Amniotic epithelial cell (primary cell): ENCODE measurements around the gene RHNO1.
"Not testable (repeated sequence)": the region's sequence is repeated elsewhere in the genome, so short reads cannot be mapped to it uniquely, and the experiment has no call there.

Experiments
- DNase-seq: peaks from one replicate; pipeline ENCODE4 v3.0.0-alpha.2; 2010; ENCODE audit warnings: low read depth

RHNO1 gene

DNA sequence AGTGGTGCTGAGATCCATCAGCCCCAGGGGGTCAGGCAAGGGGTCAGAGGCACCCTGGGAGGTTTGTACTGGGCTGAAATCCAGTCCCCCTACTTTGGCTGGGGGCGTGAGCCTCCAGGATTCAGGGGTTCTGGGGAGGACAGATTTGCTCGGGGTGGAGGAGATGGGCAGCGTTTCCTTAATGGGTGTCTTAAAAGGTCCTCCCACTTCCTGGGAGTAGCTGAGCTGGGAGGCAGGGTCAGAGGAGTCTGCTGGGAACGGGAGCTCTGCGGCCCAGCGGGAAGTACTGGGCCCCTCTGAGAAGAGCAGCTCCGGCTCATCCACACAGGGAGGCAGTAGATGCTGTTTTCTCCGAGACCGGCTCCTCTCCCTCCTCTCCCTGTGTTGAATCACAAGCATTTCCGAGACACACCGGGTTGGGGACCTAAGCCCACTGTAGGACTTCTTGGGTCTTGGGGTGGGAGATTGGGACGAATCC is 18.0 kb upstream of the RHNO1 start:
- peak; percentile 65 for DNase-seq

GRCh38 chr12:2860170-2860569 is 16.9 kb upstream of the RHNO1 start:
- no peak for DNase-seq

GRCh38 chr12:2862876-2863275 is 14.1 kb upstream of the RHNO1 start:
- DNase-seq = no peak

DNA sequence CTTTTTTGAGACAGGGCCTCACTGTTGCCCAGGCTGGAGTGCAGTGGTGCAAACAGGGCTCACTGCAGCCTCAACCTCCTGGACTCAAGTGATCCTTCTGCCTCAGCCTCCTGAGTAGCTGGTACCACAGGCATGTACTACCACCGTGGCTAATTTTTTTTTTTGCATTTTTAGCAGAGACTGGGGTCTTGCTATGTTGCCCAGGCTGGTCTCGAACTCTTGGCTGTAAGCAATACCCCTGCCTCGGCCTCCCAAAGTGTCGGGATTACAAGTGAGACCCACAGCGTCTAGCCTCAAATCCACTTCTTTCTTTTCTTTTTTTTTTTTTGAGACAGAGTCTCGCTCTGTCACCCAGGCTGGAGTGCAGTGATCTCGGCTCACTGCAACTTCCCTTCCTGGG is 13.6 kb upstream of the RHNO1 start:
- not testable (repeated sequence) for DNase-seq

DNA sequence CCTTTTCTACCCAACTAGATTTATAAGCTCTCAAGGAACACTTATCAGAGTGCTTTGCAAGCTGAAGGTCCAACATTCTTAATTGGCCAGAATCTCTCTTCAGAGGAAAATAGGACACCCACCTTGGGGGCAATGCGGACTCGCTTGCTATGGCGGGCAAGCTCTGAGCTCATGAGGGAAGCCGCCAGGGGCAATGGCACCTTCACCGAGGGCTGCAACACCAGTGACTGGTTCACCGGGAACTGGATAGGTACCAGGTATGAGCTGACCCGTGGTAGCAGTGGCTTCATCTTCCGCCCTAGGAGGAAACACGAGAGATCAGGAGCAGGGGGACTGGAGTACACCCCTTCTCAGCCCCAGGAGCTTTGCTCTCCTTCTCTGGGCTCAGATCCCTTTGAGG is 12.8 kb upstream of the RHNO1 start:
- no peak for DNase-seq

DNA sequence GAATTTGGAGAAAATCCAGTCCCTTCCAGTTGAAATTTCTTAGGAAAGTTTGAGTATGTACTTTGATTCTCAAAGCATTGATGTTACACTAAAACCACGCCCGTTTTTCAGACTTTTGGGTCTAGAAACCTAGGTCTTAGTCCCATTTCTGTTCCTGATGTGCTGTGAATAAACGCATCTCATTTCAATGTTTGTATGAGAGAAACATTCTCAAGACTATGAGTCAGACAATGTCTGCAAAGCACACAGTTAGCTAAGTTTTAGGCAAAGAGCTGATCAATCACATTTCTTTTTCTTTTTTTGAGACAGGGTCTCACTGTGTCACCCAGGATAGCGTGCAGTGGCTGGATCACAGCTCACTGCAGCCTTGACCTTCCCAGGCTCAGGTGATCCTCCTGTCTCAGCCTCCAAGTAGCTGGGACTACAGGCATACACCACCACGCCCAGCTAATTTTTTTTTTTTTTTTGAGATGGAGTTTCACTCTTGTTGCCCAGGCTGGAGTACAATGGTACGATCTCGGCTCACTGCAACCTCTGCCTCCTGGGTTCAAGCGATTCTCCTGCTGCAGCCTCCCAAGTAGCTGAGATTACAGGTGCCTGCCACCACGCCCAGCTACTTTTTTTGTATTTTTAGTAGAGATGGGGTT is 7.9 kb upstream of the RHNO1 start:
- peak; percentile 15 for DNase-seq

- DNase-seq = peak; percentile 33
Observed at GRCh38 chr12:2876431-2877046, 484 bp upstream of the RHNO1 start.

DNA sequence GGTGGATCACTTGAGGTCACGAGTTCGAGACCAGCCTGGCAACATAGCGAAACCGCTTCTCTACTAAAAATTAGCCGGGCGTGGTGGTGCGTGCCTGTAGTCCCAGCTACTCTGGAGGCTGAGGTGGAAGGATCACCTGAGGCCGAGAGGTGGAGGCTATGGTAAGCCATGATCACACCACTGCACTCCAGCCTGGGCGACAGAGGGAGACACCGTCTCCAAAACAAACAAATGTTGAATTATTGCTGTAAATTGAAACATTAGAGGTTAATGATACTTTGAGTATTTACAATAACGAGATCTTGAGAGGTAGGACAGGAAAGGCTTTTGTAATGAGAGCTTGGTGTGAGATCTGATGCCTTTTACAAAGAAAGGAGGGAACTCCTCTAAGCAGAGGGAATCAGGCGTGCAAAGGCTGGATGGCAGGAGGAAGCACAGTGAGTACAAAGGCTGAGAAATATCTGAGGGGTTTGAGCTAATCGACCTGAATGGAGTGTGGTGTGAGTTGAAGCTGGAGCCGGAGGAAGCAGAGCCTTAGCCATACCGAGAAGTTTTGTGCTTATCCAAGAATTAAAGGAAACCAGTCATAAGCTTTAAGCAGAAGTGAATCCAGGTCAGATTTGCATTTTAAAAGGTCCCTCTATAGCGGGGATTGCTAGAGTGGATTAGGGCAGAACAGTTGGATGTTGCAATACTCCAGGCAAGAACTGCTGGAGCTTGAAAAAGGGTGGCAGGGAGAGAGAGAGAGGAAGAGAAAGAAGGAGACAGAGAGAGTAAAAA is 1.1 kb downstream of the RHNO1 start:
- DNase-seq = peak; percentile 85

GRCh38 chr12:2879853-2880252 is 2.8 kb downstream of the RHNO1 start:
- peak; percentile 15 for DNase-seq

DNA sequence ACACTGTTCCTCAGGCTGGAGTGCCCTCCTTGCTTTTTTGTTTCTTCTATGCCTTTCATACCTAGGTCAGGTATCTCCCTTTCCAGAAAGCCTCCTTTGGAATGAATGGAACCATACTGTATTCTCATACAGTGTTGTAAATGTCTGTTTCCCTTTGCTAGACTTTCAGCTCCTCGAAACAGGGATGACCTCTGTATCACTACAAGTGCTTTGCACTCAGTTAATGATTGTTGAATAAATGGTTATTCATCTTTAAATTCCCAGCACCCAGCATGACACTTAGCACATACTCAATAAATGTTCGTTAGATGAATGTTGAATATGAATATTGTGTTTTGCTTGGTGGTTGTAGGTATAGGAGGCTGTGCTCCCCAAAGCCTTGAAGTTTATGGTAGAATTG is 7.8 kb downstream of the RHNO1 start:
- DNase-seq = no peak

DNA sequence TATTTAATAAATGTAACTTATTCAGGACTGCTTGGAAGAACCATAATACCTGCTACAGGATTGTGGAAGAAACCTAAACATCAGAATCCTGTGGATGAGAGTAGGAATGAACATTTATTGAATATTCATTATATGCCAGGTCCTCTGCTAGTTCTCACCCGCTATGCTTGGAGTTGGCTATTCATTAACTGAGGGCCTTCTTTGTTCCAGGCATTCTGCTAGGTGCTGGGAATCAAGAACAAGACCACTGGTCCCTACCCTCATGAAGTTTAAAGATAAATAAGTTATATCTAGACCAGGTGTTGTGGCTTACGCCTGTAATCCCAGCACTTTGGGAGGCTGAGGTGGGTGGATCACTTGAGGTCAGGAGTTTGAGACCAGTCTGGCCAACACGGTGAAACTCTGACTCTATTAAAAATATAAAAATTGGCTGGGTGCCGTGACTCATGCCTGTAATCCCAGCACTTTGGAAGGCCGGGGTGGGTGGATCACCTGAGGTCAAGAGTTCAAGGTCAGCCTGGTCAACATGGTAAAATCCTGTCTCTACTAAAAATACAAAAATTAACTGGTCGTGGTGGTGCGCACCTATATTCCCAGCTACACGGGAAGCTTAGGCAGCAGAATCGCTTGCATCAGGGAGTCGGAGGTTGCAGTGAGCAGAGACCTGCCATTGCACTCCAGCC is 9.9 kb downstream of the RHNO1 start:
- DNase-seq = no peak

- no peak for DNase-seq
Observed at GRCh38 chr12:2890001-2890387, 13.0 kb downstream of the RHNO1 start.

GRCh38 chr12:2890388-2891239 is 13.6 kb downstream of the RHNO1 start, which contains the start of gene TULP3:
TULP3 (plus strand) TSS chr12:2890891; CDS start chr12:2890948, 57 bp downstream.
- DNase-seq = peak; percentile 92

- peak; percentile 56 for DNase-seq
Observed at GRCh38 chr12:2891240-2892053, 14.4 kb downstream of the RHNO1 start.

DNA sequence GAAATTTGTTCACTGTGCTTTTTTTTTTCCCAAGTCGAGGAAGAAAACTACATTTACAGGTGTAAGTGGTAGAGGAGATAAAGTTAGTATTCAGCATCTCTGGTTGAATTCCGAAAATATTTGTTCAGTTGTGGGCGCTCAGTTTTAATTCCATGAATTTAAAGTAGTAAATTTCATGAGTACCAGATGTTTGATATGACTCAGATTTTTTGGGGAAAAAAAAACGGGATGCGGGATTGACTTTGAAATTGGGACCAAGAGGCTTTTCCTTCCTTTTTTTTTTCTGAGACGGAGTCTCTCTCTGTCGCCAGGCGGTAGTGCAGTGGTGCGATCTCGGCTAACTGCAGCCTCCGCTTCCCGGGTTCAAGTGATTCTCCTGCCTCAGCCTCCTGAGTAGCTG is 15.2 kb downstream of the RHNO1 start:
- no peak for DNase-seq

DNA sequence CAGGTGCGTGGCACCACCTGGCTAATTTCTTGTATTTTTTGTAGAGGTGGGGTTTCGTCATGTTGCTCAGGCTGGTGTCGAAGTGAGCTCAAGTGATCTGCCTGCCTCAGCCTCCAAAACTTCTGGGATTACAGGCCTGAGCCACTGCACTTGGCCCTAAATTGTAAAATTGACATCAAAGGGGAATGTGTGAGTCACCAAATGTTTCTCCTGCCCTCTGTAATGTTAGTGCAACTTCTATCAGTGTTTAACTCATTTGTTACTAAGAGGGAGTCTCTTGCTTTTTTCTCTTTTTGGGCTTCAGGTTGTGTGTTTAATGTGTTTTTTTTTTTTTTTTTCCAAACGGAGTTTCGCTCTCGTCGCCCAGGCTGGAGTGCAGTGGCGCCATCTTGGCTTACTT is 16.0 kb downstream of the RHNO1 start:
- DNase-seq = peak; percentile 74

GRCh38 chr12:2895051-2895451 is 18.0 kb downstream of the RHNO1 start:
- DNase-seq = no peak

DNA sequence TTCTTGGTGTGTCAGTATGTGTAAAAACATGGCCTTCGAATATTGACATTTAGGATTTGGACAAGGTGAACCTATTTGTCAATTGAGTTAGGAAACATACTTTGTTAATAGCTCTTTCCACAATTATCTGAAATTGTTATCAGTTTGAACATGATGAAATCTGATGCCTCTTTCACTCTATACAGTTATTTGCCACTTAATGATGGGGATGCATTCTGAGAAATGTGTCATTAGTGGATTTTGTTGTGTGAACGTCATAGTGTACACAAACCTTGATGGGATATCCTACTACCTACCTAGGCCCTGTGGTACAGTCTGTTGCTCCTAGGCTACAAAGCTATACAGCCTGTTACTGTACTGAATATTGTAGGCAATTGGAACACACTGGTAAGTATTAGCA is 18.5 kb downstream of the RHNO1 start:
- peak; percentile 52 for DNase-seq

GRCh38 chr12:2897418-2897817 is 20.4 kb downstream of the RHNO1 start:
- no peak for DNase-seq

GRCh38 chr12:2900642-2901041 is 23.6 kb downstream of the RHNO1 start:
- DNase-seq = no peak
